Choroid plexus epithelial cell (primary cell): ENCODE results near the gene CSGALNACT2.

Experiments used
- DNase-seq: peaks from one replicate; pipeline ENCODE4 v3.0.0-alpha.2; 2010; ENCODE audit warnings: low read depth
- H3K4me3 ChIP-seq: 2 replicates; pipeline ENCODE4 v1.5.1; 2011; ENCODE audit warnings: low read depth, mild to moderate bottlenecking, control low read depth, low read length, moderate library complexity
- CTCF ChIP-seq: conservative IDR thresholded peaks from 2 replicates; pipeline ENCODE4 v1.5.1; 2011; ENCODE audit warnings: low read depth, mild to moderate bottlenecking, control low read depth, inconsistent platforms, low read length, moderate library complexity

The CSGALNACT2 gene

GRCh38 chr10:43195557-43195956, 57.3 kb downstream of the CSGALNACT2 start:
- H3K4me3 ChIP-seq = no peak overlapping the region
- no peak for TF ChIP-seq CTCF
- DNase-seq = no peak

GRCh38 chr10:43196131-43196980, 58.1 kb downstream of the CSGALNACT2 start:
- DNase-seq = no peak
- no peak overlapping the region for H3K4me3 ChIP-seq
- TF ChIP-seq CTCF = no peak

GRCh38 chr10:43196981-43197833, 59.0 kb downstream of the CSGALNACT2 start:
- DNase-seq = no peak
- TF ChIP-seq CTCF = no peak
- H3K4me3 ChIP-seq = no peak overlapping the region

- no peak overlapping the region for H3K4me3 ChIP-seq
- DNase-seq = peak; percentile 32
- peak; percentile 58 for TF ChIP-seq CTCF
These were observed 59.8 kb downstream of the CSGALNACT2 start for GRCh38 chr10:43197834-43198681.

- no peak overlapping the region for H3K4me3 ChIP-seq
- no peak for DNase-seq
- no peak for TF ChIP-seq CTCF
These were observed 60.4 kb downstream of the CSGALNACT2 start for GRCh38 chr10:43198682-43199005.

GRCh38 chr10:43199088-43199683, 60.9 kb downstream of the CSGALNACT2 start:
- DNase-seq = no peak
- no peak overlapping the region for H3K4me3 ChIP-seq
- TF ChIP-seq CTCF = no peak
